Psoas muscle (tissue), 8 donors: ENCODE data around the gene ARHGEF4. TPM values are rescaled to one million over a fixed set of nuclear protein-coding genes. Genes with fewer than 3 reads are reported as not detected.

ENCODE experiments used
- ATAC-seq, 4 donors: fragments of 200-7000 bp; cut with Tn5 transposase; one replicate each; pipeline ENCODE4 v1.9.1; 2020; ENCODE audit warnings: moderate library complexity in 3 of 4, mild to moderate bottlenecking in 2 of 4
- DNase-seq, 2 donors: peaks; one replicate each; pipeline ENCODE4 v3.0.0-alpha.2; 2020
- H3K27ac ChIP-seq: fragments of 200-600 bp; one replicate; pipeline ENCODE4 v1.8.0; 2022
- H3K27me3 ChIP-seq, 3 donors: fragments of 200-600 bp in 1 of 3; one replicate each; pipeline versions ENCODE4 v1.6.1 to v1.8.0; 2013 to 2022; ENCODE audit warnings: low read length in 2 of 3, mild to moderate bottlenecking in 2 of 3, moderate library complexity in 1 of 3; ENCODE audit not compliant: insufficient read depth in 3 of 3
- H3K36me3 ChIP-seq, 2 donors: fragments of 200-600 bp in 1 of 2; one replicate each; pipeline versions ENCODE4 v1.6.1 to v1.8.0; 2013 to 2022; ENCODE audit warnings: low read depth in 1 of 2, mild to moderate bottlenecking in 1 of 2, moderate library complexity in 1 of 2; ENCODE audit not compliant: insufficient read depth in 1 of 2
- H3K4me1 ChIP-seq: fragments of 200-600 bp; one replicate; pipeline ENCODE4 v1.8.0; 2022
- H3K4me3 ChIP-seq: fragments of 200-600 bp; one replicate; pipeline ENCODE4 v1.8.0; 2022; ENCODE audit warnings: mild to moderate bottlenecking
- H3K9me3 ChIP-seq: fragments of 200-600 bp; one replicate; pipeline ENCODE4 v1.8.0; 2022
- WGBS, 3 donors: extraction: QIAGEN DNeasy Blood & Tissue Kit; methylation state at CpG; one replicate each; pipeline versions ENCODE4 v1.1.6 to v1.1.7; 2013; 5-methylcytosine and 5-hydroxymethylcytosine counted together
- intact Hi-C, 2 donors: fragments of 100-400 bp; cut with DNase I; formaldehyde crosslinking; loops; one replicate each; pipeline versions ENCODE4 v1.11.0 to v1.14.2; 2022
- polyA plus RNA-seq, 3 donors: library from polyadenylated mRNA; stranded (reverse); fragments of 200-250 nt; gene quantifications; one replicate each; pipeline ENCODE4 v1.2.3, GENCODE V29; 2013
- total RNA-seq, 4 donors: library from RNA; stranded (reverse); fragmentation: NEBNext Ultra II Directional in 2 of 4; extraction: Animal tissue kit (Norgen Biotek cat#: 25700) in 2 of 4; gene quantifications; one replicate each; pipeline versions ENCODE4 v1.2.1 to v1.2.4, GENCODE V29; 2021 to 2023
- TF ChIP-seq, protein P1 (sequence below): fragments of 200-600 bp; IDR thresholded peaks from one replicate; pipeline ENCODE4 v1.8.0; 2022; ENCODE audit warnings: antibody characterized with exemption
- donor health status: healthy with polysubstance abuse.
- donor health status: DM: no; HTN: no; CAD: no; lungs with moderate emphysema.
- donor health status: Bipolar disorder and iron deficiency.
- donor health status: healthy.
- donor health status: DM: yes; HTN: yes; CAD: no.
- donor health status: DM: no; HTN: no; CAD: no.
- donor health status: DM: no; HTN: no; CAD: no.
- donor health status: DM: yes; HTN: yes; CAD: no.

Gene ARHGEF4
- total and polyA plus RNA-seq, 7 donors = 0.63 to 6.9 (median 3.7) TPM

DNA sequence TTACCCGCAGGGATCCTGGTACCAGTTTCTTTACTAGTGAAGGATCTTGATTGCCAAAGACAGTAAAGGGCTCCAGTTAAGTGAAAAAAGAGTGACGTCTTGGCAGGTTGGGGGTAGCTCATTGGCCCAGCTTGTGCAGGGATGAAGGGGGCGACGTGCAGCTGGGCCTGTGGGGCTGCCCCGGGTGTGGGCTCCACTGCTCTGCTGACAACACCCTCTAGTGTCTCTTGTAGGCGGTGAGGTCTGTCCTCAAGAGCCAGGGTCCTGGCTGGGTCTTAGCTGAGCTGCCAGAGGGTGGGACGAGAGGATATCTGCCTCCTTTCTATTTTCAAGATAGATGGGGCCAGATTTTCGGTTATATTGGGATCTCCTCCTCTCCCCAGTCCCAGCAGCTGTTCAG is 6.1 kb downstream of the ARHGEF4 start:
- DNase-seq (peak in 1 of 2 donors; percentile 19), ATAC-seq (no peak)
- no peaks in the 10 kb centered on the region for H3K36me3 ChIP-seq
- H3K4me3 ChIP-seq = no peak overlapping the region
- no peaks in the 10 kb centered on the region for H3K9me3 ChIP-seq
- no peaks in the 10 kb centered on the region for H3K4me1 ChIP-seq
- peaks cover 0 to 25% (median 5%) of the 10 kb centered on the region in 3 donors for H3K27me3 ChIP-seq
- 49 to 63% (median 54%) methylated on average over 8 of the region's 8 CpGs for WGBS, 3 donors
- H3K27ac ChIP-seq = no peak overlapping the region
- intact Hi-C loops = no loop called here
- TF ChIP-seq, protein P1, sequence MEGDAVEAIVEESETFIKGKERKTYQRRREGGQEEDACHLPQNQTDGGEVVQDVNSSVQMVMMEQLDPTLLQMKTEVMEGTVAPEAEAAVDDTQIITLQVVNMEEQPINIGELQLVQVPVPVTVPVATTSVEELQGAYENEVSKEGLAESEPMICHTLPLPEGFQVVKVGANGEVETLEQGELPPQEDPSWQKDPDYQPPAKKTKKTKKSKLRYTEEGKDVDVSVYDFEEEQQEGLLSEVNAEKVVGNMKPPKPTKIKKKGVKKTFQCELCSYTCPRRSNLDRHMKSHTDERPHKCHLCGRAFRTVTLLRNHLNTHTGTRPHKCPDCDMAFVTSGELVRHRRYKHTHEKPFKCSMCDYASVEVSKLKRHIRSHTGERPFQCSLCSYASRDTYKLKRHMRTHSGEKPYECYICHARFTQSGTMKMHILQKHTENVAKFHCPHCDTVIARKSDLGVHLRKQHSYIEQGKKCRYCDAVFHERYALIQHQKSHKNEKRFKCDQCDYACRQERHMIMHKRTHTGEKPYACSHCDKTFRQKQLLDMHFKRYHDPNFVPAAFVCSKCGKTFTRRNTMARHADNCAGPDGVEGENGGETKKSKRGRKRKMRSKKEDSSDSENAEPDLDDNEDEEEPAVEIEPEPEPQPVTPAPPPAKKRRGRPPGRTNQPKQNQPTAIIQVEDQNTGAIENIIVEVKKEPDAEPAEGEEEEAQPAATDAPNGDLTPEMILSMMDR = no peak

DNA sequence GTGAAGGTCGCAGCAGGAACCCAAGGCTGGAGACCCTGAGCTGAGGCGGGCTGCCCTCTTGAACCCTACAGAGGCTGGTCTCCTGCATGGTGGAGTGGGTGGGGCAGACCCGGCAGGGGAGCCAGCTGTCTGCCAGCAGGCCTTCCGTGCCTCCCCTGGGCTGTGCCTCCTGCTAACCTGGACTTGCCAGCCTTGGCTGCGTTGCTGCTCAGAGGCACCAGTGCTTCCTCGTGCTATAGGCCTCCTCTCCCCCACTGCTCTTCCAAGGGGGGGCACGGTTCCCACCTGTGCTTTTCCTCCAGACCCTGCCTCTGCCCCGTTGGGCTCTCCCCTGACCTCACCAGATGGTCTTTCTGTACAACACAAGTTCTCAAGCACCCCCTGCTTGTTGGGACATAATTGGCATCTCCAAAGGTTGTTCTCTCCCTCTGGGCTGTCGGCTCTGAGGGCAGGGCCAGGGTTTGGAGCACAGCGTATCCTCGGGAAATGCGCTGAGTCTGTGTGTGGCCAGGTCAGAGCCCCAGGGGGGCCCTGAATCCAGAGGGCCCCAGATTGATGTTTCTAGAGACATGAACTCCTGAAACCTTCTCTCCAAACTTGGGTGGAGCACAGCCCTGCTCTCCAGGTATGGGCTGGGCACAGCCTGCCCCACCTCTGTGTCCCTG is 6.7 kb downstream of the ARHGEF4 start:
- WGBS, 3 donors = 51 to 66% (median 55%) methylated on average over 12 of the region's 12 CpGs
- DNase-seq (no peak), ATAC-seq (no peak)
- Histone ChIP-seq H3K27me3 (peaks cover 0 to 20% (median 5%) of the 10 kb centered on the region in 3 donors), H3K36me3 (no peaks in the 10 kb centered on the region), H3K4me3 (no peak overlapping the region), H3K4me1 (no peaks in the 10 kb centered on the region), H3K9me3 (no peaks in the 10 kb centered on the region), H3K27ac (no peak overlapping the region)
- TF ChIP-seq, protein P1 = no peak
- intact Hi-C loops = no loop called here

DNA sequence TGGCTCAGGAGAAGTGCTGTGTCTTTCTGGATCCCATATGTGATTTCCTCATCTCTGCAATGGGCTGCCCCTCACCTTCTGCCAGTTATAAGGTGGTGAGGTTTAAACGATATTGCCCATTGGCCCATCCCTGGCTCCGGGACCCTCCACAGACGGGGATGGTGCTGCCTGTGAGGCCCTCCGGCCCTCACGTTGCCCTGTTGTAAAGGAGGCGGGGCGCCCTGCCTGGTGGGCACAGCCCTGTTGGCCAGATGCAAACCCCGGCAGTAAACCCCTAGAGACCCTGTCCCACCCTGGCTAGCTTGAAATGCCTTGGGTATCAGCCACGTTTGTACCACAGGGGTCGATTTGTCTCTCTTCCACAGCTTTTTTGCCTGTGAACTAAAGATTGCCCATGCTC is 7.4 kb downstream of the ARHGEF4 start:
- Histone ChIP-seq H3K36me3 (no peaks in the 10 kb centered on the region), H3K9me3 (no peaks in the 10 kb centered on the region), H3K4me3 (no peak overlapping the region), H3K4me1 (no peaks in the 10 kb centered on the region), H3K27me3 (peaks cover 0 to 13% (median 3%) of the 10 kb centered on the region in 3 donors), H3K27ac (no peak overlapping the region)
- no peak for ATAC-seq
- DNase-seq = no peak
- intact Hi-C loops = no loop called here
- WGBS, 3 donors = 77 to 80% (median 79%) methylated on average over 10 of the region's 10 CpGs
- TF ChIP-seq, protein P1 = no peak

DNA sequence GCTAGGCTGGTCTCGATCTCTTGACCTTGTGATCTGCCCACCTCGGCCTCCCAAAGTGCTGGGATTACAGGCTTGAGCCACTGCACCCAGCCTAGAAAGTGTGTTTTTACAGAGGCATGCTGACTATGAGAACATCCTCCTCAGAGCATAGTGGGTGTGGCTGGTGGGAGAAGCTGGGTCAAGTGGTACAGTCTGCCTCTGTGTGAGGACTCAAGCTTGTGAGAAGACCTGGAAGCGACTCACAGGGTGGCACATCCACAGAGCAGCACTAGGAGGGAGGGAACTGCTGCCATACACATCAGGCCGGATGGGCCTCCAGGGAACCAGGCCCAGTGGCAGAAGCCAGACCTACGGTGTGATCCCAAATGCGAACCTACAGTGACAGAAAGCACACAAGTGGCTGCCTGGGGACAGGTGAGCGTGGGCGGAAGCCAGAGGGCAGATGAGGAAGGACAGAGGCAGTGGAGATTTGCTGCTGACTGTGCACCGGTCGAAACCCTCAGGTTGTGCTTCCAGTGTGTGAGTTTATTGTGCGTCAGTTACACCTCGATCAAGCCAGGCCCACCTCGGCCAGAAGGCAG is 8.9 kb downstream of the ARHGEF4 start:
- peaks cover 0 to 5% (median under 1%) of the 10 kb centered on the region in 3 donors for H3K27me3 ChIP-seq
- no peaks in the 10 kb centered on the region for H3K36me3 ChIP-seq
- H3K27ac ChIP-seq = no peak overlapping the region
- H3K9me3 ChIP-seq = no peaks in the 10 kb centered on the region
- intact Hi-C loops = no loop called here
- H3K4me1 ChIP-seq = no peaks in the 10 kb centered on the region
- ATAC-seq = no peak
- no peak overlapping the region for H3K4me3 ChIP-seq
- TF ChIP-seq, protein P1 = no peak
- 91 to 96% (median 92%) methylated on average over 13 of the region's 13 CpGs for WGBS, 3 donors
- DNase-seq = no peak
